ENCODE results near the gene PPP1R2. TPM values are rescaled to one million over a fixed set of nuclear protein-coding genes. Genes with fewer than 3 reads are reported as not detected.

PPP1R2 gene
- total RNA-seq, 1 experiment from 2014 or later, result 103 TPM

DNA sequence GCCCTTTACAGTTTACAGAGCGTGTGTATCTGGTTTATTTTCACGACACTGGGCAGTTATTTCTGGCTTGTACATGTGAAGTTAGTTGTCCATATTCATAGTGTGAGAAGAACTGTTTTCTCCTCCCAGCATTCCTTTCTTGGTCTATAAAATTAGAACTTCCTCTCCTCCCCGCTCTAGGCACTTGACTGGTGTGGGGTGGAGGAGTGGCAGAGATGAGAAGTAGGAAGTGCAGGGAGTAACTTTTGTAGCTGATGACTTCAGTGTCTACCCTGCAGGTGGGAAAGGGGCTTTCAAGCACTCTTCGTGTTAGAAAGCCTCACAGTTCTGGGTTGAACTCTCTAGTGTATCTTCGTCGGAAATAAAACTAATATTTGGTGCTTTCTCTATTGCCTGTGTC is 27.2 kb upstream of the PPP1R2 start:
- in situ Hi-C loops (cut with HindIII; ENCODE audit: low sequenced_read_pairs), result no loop called here
- DNase-seq (ENCODE audit: low spot score), result no peak

DNA sequence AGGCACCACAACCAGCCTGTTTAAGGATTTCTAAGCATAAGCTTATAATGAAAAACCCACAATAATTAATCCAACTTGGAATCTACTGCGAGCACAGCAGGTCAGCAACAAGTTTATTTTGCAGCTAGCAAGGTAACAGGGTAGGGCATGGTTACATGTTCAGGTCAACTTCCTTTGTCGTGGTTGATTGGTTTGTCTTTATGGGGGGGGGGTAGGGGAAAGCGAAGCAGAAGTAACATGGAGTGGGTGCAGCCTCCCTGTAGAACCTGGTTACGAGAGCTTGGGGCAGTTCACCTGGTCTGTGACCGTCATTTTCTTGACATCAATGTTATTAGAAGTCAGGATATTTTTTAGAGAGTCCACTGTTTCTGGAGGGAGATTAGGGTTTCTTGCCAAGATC is 25.5 kb upstream of the PPP1R2 start:
- in situ Hi-C loops (cut with HindIII; ENCODE audit: low sequenced_read_pairs), result no loop called here
- no peak for DNase-seq (ENCODE audit: low spot score)

DNA sequence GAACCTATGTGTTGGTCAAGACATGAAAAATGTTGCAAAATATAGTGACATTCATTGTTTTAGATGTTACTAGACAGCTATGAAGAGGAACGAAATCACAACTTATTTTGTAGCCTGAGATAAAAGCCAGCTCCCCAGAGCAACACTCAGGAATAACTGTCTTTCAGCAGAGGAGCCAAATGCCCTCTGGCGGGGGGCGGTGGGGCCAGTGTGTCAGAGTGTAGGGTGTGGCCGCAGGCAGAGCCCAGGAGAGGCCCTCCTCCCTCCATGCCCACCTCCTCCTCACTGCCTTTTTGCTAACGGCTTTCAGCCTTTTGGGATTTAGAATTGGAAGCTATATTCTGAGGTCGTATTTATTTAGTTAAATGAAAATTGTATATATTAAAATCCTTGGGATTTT is 23.7 kb upstream of the PPP1R2 start:
- in situ Hi-C loops (cut with HindIII; ENCODE audit: low sequenced_read_pairs), result no loop called here
- no peak for DNase-seq (ENCODE audit: low spot score)

DNA sequence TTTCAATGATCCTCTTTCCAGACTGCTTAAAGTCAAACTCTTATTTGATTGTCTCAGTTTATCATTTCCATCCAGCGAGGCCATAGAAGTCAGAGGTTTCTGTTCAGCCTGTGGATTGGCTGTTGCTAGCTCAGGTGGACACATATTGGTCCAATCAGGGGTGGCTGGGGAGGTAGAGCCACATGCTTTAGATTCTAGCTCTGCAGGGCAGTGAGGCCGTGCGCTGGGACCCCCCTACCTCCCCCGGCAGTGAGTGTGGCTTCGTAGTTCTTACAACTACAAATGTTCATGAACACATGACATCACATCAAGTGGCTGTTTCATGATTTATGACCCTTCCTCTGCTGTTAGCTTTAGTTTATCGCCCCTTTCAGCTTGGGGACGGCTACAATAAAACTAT is 22.6 kb upstream of the PPP1R2 start:
- in situ Hi-C loops (cut with HindIII; ENCODE audit: low sequenced_read_pairs), result no loop called here

DNA sequence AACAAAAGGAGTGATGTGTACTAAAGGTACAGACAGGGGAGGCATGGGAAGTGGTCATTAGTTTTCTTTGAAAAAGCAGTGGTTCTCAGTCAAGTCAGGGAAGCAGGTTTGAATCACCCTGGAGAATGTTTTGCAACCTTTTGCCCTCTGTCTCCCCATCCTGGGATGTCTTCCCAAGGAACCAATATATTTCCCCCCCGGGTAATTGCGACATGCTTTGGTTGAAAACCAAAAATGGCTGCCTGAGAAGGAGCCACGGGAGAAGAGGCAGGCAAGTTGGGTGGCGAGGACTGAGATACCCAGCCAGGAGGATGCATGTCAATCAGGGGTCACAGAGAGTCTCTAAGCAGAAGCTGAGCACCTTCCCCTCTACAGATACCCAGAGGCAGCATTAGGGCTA is 20.2 kb upstream of the PPP1R2 start:
- in situ Hi-C loops (cut with HindIII; ENCODE audit: low sequenced_read_pairs), result no loop called here
- no peak for DNase-seq (ENCODE audit: low spot score)

More for the DNA sequence above, 22.6 kb upstream of the PPP1R2 start:
- DNase-seq (ENCODE audit: low spot score), result no peak

DNA sequence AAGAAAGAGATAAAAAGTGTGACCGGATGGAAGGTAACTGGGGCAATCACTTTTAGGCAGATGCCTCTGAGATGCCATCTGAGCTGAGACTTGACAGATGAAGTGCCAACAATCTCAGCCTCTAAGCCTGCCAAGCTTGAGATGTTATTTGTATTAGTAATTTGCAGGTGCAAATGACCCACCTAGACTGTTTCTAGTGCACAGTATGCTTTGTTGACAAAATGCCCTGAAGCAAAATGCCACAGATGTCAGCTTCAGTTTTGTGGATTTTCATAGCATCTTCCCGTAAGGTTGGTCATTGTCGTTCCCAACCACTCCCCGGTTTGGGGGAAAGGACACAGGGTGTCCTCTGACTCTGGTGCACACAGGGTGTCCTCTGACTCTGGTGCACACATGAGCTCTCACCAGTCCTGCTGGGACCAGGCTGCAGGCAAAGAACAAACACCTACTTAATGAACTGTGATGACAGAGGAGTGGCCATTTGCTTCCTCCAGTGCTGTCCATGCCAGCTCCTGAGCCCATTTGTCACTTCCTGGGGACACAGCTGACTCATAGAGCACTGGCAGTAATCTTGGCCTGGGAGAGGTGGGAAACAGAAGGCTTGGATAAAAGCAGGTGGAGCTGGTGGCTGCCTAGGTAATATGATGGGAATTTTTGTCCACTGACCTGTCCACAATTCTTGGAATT is 16.7 kb upstream of the PPP1R2 start:
- DNase-seq (ENCODE audit: low spot score), result peak; percentile 50
- in situ Hi-C loops (cut with HindIII; ENCODE audit: low sequenced_read_pairs), result no loop called here

DNA sequence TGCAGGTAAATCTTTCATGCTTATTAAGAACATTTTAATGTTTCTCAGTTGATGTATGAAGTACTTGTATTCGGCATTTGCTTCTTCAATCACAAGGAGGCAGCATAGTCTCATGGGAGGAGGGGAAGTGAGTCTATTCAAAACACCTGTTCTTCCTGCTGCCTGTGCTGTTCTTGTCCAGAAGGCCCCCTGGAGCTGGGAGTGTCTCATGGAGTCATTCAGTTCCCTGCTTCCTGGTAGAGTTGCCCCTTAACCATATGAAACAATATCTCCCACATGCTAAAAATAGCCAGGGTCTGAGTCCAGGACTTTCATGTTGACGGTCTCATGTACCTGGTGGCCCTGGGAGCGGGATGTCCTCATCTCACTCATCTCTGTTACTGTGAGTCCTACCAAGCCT is 15.5 kb upstream of the PPP1R2 start:
- in situ Hi-C loops (cut with HindIII; ENCODE audit: low sequenced_read_pairs), result no loop called here
- DNase-seq (ENCODE audit: low spot score), result peak; percentile 30

DNA sequence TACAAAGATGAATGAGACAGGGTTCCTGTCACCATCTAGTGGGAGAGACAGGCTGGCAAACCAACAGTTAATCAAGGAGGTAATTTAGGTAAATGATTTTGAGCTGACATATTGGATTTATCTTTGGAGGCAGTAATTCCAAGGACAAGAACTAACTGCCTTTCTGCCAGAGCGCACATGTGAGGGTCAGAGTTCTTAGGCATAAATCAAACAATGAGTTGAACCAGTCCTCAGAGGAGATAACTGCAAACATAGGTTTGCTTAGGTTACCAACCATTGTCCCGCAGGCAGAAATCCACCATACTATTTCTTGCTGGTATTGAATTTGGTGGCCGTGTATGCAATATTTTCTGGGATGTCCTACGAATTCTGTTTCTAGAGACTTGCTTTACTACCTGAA is 14.2 kb upstream of the PPP1R2 start:
- no peak for DNase-seq (ENCODE audit: low spot score)
- in situ Hi-C loops (cut with HindIII; ENCODE audit: low sequenced_read_pairs), result no loop called here

DNA sequence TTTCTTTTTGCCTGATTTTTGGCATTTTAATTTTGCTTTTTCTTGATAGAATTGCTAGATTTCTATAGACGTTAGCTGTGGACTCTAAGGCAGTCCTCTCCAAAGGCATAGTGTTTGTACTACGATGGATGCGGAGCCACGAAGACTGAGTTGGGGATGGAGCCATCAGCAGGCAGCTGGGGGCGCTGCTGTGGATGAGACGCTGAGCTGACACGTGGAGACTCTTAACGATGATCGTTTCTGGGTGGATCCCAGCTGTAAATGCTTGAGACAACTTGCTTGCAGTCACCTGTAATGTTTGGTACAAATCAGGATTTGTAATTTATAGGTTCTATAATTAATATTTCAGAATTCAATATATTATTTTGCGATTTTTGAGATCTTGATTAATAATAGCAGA is 13.3 kb upstream of the PPP1R2 start:
- in situ Hi-C loops (cut with HindIII; ENCODE audit: low sequenced_read_pairs), result no loop called here
- DNase-seq (ENCODE audit: low spot score), result no peak

DNA sequence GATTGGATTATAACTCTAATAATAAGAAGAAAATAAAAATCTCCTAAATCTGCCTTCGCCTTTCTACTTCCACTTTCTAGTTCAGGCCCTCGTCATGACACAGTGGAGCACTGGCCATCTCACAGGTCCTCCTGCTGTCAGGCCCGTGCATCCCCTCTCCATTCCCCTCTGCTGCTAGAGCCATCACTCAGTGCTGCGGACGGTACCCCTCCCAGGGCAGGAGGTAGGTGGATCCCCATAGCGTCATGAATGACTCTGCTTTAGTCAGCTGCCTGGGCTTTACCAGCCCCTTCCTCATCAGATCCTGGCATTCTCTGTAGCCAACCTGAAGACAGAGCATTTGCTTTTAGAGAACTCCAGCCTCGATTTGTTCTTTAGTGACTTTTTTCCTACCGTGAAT is 12.0 kb upstream of the PPP1R2 start:
- in situ Hi-C loops (cut with HindIII; ENCODE audit: low sequenced_read_pairs), result no loop called here
- DNase-seq (ENCODE audit: low spot score), result no peak

DNA sequence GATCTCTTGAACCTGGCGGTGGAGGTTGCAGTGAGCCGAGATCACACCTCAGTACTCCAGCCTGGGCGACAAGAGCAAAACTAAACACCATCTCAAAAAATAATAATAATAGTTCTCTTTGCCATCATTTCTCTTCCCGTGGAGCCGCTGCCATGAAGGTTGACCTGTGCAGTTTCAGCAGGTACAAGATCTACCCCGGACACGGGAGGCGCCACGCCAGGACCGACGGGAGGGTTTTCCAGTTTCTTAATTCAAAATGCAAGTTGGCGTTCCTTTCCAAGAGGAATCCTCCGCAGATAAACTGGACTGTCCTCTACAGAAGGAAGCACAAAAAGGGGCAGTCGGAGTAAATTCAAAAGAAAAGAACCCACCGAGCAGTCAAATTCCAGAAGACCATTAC is 11.3 kb upstream of the PPP1R2 start:
- DNase-seq (ENCODE audit: low spot score), result no peak
- in situ Hi-C loops (cut with HindIII; ENCODE audit: low sequenced_read_pairs), result no loop called here

DNA sequence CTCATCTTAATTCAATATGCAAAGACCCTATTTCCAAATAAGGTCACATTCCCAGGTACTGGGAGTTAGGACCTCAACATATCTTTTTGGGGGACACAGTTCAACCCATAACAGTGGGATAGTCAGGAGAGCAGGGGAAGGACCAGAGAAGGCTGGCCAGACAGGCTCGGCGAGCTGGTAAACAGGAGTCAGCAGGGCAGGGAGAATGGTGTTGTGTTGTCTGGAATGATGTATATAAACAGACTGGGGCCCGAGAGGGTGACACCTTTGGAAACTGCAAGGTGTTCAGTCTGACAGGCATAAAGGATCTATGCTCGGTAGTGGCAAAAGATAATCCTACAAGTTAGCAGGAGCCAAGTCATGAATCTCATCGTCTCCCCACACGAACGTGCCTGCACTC is 10.1 kb upstream of the PPP1R2 start:
- in situ Hi-C loops (cut with HindIII; ENCODE audit: low sequenced_read_pairs), result no loop called here
- DNase-seq (ENCODE audit: low spot score), result no peak

DNA sequence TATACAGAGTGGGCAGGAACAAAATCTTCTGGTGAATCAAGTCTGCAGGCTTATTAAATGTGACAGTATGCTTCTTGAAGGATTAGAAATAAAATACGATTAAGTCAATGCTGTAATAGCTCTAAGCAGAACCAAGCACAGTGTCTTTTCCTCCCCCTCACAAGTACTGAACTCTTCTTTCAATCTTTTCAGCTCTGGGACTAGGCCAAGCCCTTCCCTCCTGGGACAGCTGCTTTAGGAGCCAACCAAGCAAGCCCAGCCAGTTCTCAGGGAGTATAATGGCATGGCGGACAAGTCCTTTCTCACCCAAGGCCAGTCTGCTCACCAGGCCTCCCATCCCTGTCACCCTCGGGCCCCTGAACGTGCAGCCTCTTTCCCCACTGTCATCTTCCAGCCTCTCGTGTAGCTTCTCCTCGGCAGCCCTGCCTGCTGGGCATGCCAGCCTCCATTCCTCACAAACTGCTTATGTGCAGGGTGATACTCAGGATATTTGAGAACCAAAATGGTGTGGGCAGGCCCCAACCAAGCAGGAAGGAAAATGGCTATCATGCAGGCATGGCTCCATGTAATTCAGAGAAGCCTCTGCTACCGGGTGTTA is 8.4 kb upstream of the PPP1R2 start:
- in situ Hi-C loops (cut with HindIII; ENCODE audit: low sequenced_read_pairs), result no loop called here
- DNase-seq (ENCODE audit: low spot score), result no peak

DNA sequence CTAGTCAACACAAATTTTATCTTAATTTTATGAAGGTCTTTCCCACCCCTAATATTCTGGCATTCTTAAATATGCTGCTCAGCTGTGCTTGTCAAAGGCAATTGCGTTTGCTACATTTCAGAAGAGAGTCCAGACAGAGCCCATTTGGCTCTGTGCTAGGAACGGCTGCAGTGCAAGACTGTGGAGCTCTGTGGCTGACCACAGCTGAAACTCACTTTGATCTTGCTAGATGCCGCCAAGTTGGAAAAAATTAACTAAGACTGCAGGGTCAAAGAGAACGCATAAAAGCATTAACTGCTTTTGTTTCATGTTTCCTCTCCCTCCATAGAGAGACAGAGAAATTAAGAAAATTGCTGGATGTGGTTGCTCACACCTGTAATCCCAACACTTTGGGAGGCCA is 7.6 kb upstream of the PPP1R2 start:
- in situ Hi-C loops (cut with HindIII; ENCODE audit: low sequenced_read_pairs), result no loop called here
- no peak for DNase-seq (ENCODE audit: low spot score)

DNA sequence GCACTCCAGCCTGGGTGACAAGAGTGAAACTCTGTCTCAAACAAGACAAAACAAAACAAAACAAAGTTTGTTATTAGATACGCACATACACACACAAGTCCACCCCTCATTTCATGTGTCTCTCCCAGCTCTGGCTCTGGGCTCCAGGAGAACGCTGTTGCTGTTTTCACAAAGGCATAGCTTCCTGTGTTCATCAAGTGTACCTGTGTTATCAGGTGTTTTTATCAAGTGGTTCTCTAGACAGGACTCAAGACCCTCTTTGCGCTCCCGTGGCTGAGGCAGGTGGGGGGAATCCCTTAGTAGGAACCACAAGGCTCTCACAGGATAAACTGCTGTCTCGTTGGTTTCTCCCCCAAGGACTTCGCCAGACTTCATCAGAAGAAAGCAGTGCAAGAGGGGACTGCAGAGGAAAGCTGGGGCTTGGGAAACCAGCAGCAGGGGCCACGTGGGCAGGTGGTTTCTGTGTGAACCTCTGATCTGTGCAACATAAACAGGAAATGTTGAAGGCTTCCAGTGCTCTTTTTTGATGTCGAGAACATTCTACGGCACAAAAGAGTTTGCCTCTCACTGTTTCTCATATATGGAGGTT is 6.9 kb upstream of the PPP1R2 start:
- in situ Hi-C loops (cut with HindIII; ENCODE audit: low sequenced_read_pairs), result no loop called here
- no peak for DNase-seq (ENCODE audit: low spot score)

DNA sequence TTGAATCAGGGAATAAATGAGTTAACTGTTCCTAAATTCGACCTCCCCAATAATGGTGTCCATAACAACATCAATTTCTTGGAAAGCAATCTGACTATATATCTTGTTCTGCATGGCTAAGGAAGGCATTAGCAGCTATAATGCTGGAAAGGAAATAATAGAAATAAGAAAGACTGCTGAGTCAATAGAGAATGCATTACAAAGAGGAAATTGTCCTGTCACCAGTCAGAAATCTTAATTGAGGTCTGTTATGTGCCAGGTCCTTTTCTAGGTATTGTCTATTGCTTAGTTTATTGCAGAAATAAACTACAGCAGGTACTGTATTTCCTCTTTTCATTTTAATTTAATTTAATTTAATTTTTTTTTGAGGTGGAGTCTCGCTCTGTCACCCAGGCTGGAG is 5.9 kb upstream of the PPP1R2 start:
- in situ Hi-C loops (cut with HindIII; ENCODE audit: low sequenced_read_pairs), result no loop called here
- no peak for DNase-seq (ENCODE audit: low spot score)

DNA sequence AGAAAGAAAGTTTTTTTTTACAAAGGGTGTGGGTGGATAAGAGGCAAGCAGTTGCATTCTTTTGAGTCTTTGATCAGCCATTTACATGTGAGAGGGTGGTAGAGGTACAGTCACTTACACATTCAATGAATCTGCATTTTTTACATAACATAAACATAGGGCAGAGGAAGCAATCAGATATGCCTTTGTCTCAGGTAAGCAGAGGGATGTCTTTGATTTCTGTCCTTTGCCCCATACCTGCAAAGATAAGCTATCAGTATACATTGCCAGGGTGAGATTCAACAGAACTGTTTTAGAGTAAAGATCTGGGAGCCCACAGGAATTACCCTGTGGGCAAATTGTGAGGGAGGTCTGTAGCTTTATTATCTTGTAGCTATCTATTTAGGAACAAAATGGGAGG is 5.4 kb upstream of the PPP1R2 start:
- DNase-seq (ENCODE audit: low spot score), result no peak
- in situ Hi-C loops (cut with HindIII; ENCODE audit: low sequenced_read_pairs), result no loop called here

DNA sequence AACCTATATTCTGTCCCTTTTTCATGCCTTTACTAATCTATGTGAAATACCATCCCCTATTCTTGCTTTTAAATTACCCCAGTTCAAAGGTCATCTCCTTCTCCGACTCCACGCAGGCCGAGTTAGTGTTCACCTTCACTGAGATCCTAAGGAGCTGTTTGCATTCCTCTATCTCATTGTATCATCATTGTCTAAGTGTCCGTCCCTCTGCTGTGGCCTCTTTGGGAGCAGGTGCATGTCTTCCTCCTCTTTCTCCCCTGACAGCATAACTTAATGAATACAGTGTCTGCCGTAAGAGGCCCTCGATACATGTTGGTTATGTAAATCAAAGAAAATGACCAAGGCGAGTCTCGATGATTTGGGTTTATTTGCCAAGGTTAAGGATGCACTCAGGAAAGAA is 4.9 kb upstream of the PPP1R2 start:
- no peak for DNase-seq (ENCODE audit: low spot score)
- in situ Hi-C loops (cut with HindIII; ENCODE audit: low sequenced_read_pairs), result no loop called here

DNA sequence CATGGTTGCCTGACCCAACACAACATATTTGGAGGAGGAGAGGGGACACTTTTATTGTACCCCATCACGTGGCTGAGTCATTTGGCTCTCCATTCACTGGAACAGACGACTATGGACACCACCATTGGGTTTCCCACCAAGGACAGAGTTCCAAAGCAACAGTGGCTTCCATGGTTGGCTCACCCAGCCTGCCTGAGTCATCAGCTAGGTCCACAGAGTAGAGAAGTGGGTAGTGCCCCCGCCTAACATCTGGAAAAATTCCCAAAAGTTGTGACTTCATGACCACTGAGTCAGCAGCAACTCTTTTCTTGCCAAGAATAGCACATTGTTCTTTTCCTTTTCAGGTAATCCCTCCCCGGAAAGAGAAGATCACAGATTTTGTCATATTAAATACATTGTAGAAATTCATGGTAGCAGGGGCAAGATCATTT is 3.0 kb upstream of the PPP1R2 start:
- in situ Hi-C loops (cut with HindIII; ENCODE audit: low sequenced_read_pairs), result no loop called here
- DNase-seq (ENCODE audit: low spot score), result no peak

DNA sequence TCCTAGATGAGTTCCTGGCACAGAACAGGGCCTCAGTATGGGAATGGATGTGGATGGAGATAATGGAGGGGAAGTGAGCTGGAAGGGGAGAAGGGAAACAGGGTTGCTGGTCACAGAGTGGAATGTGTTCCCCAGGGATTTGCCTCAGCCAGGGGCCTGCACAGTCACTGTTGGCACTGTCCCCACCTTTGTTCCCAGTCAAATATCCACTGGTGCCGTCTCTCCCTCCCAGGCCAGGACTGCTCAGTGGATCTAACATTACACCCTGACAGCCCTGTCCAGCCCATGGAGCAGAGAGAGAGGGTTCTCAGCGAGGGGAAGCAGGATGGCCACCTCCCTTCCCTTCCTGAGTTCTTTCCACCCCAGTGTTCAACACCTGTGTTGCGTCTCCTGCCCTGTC is 1.5 kb upstream of the PPP1R2 start:
- DNase-seq (ENCODE audit: low spot score), result no peak
- in situ Hi-C loops (cut with HindIII; ENCODE audit: low sequenced_read_pairs), result no loop called here

DNA sequence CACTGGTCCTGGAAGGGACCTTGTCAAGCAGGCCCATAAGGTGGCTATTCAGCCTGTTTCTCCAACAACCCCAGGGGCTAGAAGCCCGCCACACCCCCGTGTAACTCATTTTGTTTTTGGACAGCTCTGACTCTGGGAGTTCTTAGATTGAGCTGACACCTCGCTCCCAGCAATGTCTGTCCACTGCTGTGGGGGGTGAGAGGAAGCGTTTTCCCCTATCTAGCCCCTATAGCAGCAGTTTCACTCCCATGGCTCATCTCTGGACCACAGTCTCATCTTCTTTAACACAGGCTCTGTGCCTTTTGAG is 1.1 kb upstream of the PPP1R2 start:
- no peak for DNase-seq (ENCODE audit: low spot score)
- in situ Hi-C loops (cut with HindIII; ENCODE audit: low sequenced_read_pairs), result no loop called here

Data from G401 (cell line).